ENCODE measurements around the gene CARMIL1.

The CARMIL1 gene

DNA sequence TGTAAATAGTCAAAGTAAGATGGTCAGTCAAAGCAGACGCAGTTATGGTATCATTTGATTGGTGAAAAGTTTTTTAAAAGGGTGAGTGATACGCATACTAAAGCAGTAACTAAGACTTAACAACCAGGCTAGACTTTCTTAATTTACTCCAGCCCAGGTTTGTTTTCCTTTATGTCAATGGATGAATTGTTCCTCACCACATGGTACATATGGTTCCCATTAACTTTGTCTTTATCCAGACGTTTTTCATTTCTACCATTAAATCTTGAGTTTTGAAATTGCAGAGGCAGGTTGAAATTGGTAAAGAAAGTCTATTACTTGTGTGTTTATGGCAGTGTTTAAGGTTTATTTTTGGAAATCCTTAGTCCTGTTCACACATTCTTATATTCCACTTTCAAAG is 274.3 kb downstream of the CARMIL1 start:
- TF ChIP-seq, protein P1, sequence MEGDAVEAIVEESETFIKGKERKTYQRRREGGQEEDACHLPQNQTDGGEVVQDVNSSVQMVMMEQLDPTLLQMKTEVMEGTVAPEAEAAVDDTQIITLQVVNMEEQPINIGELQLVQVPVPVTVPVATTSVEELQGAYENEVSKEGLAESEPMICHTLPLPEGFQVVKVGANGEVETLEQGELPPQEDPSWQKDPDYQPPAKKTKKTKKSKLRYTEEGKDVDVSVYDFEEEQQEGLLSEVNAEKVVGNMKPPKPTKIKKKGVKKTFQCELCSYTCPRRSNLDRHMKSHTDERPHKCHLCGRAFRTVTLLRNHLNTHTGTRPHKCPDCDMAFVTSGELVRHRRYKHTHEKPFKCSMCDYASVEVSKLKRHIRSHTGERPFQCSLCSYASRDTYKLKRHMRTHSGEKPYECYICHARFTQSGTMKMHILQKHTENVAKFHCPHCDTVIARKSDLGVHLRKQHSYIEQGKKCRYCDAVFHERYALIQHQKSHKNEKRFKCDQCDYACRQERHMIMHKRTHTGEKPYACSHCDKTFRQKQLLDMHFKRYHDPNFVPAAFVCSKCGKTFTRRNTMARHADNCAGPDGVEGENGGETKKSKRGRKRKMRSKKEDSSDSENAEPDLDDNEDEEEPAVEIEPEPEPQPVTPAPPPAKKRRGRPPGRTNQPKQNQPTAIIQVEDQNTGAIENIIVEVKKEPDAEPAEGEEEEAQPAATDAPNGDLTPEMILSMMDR (IDR thresholded peaks at IDR 0.05; ENCODE audit: poor library complexity, severe bottlenecking) = no peak
- H3K4me3 ChIP-seq (ENCODE audit: severe bottlenecking) = no peak overlapping the region
- ATAC-seq (ENCODE audit: low read depth) (no peak), DNase-seq (ENCODE audit: low spot score) (no peak)
- H3K27me3 ChIP-seq (ENCODE audit: insufficient read depth, poor library complexity, severe bottlenecking) = no peaks in the 10 kb centered on the region
- no peaks in the 10 kb centered on the region for H3K9me3 ChIP-seq (ENCODE audit: severe bottlenecking)
- H3K27ac ChIP-seq (ENCODE audit: poor library complexity, severe bottlenecking) = no peak overlapping the region
- H3K4me1 ChIP-seq (ENCODE audit: insufficient read depth, poor library complexity, severe bottlenecking) = no peaks in the 10 kb centered on the region
- peaks cover 8% of the 10 kb centered on the region; the same call in 1 of the 2 replicates for H3K36me3 ChIP-seq (ENCODE audit: low read depth)

DNA sequence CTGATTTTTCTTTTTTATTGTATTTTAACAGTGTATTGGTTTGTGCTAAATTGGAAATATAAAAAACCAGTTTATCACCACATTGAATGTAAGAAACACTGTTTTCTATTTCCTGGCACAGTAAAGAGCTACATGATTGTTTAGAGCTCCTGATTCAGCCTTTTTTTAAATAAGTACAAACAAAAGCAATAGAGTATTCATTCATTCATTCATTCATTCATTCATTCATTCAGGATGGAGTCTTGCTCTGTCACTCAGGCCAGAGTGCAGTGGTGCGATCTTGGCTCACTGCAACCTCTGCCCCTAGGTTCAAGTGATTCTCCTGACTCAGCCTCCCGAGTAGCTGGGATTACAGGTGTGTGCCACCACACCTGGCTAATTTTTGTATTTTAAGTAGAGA is 276.0 kb downstream of the CARMIL1 start:
- DNase-seq (ENCODE audit: low spot score) = no peak
- no peak for ATAC-seq (ENCODE audit: low read depth)
- Histone ChIP-seq H3K27me3 (ENCODE audit: insufficient read depth, poor library complexity, severe bottlenecking) (no peaks in the 10 kb centered on the region), H3K4me3 (ENCODE audit: severe bottlenecking) (no peak overlapping the region), H3K27ac (ENCODE audit: poor library complexity, severe bottlenecking) (no peak overlapping the region), H3K4me1 (ENCODE audit: insufficient read depth, poor library complexity, severe bottlenecking) (no peaks in the 10 kb centered on the region), H3K36me3 (ENCODE audit: low read depth) (peaks cover 8% of the 10 kb centered on the region; the same call in 1 of the 2 replicates), H3K9me3 (ENCODE audit: severe bottlenecking) (no peaks in the 10 kb centered on the region)
- TF ChIP-seq, protein P1 (IDR thresholded peaks at IDR 0.05; ENCODE audit: poor library complexity, severe bottlenecking) = no peak

DNA sequence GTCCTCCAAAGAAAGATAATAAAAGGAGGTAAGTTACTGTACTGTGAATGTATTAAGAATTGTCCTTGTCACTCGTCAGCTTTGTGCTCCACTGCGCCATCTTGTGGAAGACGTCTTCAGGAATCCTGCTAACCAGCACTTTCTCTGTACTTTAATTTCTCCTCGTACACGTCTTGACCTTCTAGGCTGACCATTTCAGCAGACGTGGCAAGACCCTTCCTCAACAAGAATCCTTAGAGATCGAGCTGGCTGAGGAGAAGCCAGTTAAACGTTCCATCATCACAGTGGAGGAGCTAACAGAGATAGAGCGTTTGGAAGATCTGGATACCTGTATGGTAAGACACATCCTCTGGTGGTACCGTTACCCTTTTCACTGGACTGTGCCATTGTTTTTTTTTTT is 277.3 kb downstream of the CARMIL1 start:
- ATAC-seq (ENCODE audit: low read depth) (peak; percentile 38; the same call in 2 of the 3 replicates), DNase-seq (ENCODE audit: low spot score) (no peak)
- H3K4me1 ChIP-seq (ENCODE audit: insufficient read depth, poor library complexity, severe bottlenecking) = no peaks in the 10 kb centered on the region
- no peaks in the 10 kb centered on the region for H3K27me3 ChIP-seq (ENCODE audit: insufficient read depth, poor library complexity, severe bottlenecking)
- H3K4me3 ChIP-seq (ENCODE audit: severe bottlenecking) = no peak overlapping the region
- H3K36me3 ChIP-seq (ENCODE audit: low read depth) = peaks cover 8% of the 10 kb centered on the region; the same call in 1 of the 2 replicates
- no peaks in the 10 kb centered on the region for H3K9me3 ChIP-seq (ENCODE audit: severe bottlenecking)
- no peak overlapping the region for H3K27ac ChIP-seq (ENCODE audit: poor library complexity, severe bottlenecking)
- TF ChIP-seq, protein P1 (IDR thresholded peaks at IDR 0.05; ENCODE audit: poor library complexity, severe bottlenecking) = peak; percentile 94

DNA sequence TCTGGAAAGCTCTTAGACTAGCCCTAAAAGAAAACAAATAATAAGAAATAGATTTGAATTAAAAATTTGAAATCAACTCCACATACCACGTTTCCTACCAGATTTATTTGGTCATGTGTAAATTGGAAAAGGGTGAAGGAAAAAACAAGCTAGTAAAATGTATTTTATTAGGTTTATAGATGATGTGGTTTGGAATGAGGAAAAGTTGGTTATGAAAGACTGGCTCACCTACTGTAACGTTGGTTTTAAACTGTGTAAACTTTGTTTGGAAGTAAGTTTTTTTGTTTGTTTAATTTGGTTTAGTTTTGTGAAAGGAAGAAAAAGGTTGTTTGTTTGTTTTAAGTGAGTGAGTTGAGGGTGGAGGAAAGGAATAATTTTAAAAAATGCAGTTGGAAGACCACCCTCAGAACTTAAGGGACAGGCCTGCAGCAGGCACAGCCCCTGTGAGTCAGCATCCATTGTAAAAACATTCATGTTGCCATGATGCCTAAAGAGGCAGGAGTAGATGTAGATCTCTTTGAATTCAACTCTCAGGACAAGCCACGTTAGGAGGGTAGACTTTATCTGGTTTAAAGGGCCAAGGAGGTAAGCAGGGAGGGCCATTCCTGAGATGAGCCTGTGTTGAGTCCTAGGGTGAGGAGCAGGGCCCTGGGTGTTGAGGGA is 279.1 kb downstream of the CARMIL1 start:
- DNase-seq (ENCODE audit: low spot score) (no peak), ATAC-seq (ENCODE audit: low read depth) (no peak)
- Histone ChIP-seq H3K36me3 (ENCODE audit: low read depth) (peaks cover 8% of the 10 kb centered on the region; the same call in 1 of the 2 replicates), H3K9me3 (ENCODE audit: severe bottlenecking) (no peaks in the 10 kb centered on the region), H3K4me1 (ENCODE audit: insufficient read depth, poor library complexity, severe bottlenecking) (no peaks in the 10 kb centered on the region), H3K27ac (ENCODE audit: poor library complexity, severe bottlenecking) (no peak overlapping the region), H3K4me3 (ENCODE audit: severe bottlenecking) (no peak overlapping the region), H3K27me3 (ENCODE audit: insufficient read depth, poor library complexity, severe bottlenecking) (no peaks in the 10 kb centered on the region)
- TF ChIP-seq, protein P1 (IDR thresholded peaks at IDR 0.05; ENCODE audit: poor library complexity, severe bottlenecking) = no peak

DNA sequence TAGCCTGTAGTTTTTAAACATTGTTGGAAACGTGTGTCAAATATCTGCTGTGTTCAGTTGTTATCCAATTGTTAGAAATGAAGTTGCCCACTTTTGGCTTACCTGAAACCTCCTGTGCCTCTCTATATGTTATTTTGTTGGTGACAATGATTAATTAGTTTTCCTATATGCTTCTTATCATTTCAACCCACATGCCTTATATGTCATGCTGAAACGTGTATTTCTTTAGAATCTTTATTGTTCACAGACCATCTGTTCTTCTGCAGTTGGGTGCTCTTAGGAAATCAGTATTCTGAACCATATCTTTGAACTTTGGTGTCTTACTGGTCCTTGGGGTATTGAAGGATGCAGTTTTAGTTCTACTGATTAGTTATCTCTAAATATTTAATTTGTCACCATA is 281.7 kb downstream of the CARMIL1 start:
- H3K27me3 ChIP-seq (ENCODE audit: insufficient read depth, poor library complexity, severe bottlenecking) = no peaks in the 10 kb centered on the region
- H3K4me1 ChIP-seq (ENCODE audit: insufficient read depth, poor library complexity, severe bottlenecking) = no peaks in the 10 kb centered on the region
- no peak for ATAC-seq (ENCODE audit: low read depth)
- DNase-seq (ENCODE audit: low spot score) = no peak
- H3K9me3 ChIP-seq (ENCODE audit: severe bottlenecking) = no peaks in the 10 kb centered on the region
- peaks cover 8% of the 10 kb centered on the region; the same call in 1 of the 2 replicates for H3K36me3 ChIP-seq (ENCODE audit: low read depth)
- no peak overlapping the region for H3K27ac ChIP-seq (ENCODE audit: poor library complexity, severe bottlenecking)
- H3K4me3 ChIP-seq (ENCODE audit: severe bottlenecking) = no peak overlapping the region
- TF ChIP-seq, protein P1 (IDR thresholded peaks at IDR 0.05; ENCODE audit: poor library complexity, severe bottlenecking) = no peak
